H1 (cell line): ENCODE data around the gene MAML1. TPM values are rescaled to one million over a fixed set of nuclear protein-coding genes. Genes with fewer than 3 reads are reported as not detected.

Experiments used
- CTCF ChIA-PET: fragments of 300-600 bp; sonication (Branson Sonifier 250); formaldehyde crosslinking; loops from one replicate; lab custom pipeline; 2021; ENCODE audit not compliant: partially characterized antibody; lab: Charles Lee
- POLR2A ChIA-PET: fragments of 300-600 bp; sonication (Branson Sonifier 250); formaldehyde crosslinking; loops from one replicate; lab custom pipeline; 2021; ENCODE audit warnings: inconsistent platforms; ENCODE audit not compliant: partially characterized antibody; lab: Charles Lee
- DNase-seq, 2 experiments: peaks; one replicate each; pipeline versions ENCODE4 v3.0.0 to v3.0.0-alpha.2; 2010 to 2022; ENCODE audit warnings: low spot score in 2 of 2, low read depth in 1 of 2, mixed read lengths in 1 of 2
- FAIRE-seq: peaks from 2 replicates; lab custom pipeline; 2011; peaks lifted over from hg19 to GRCh38; lab: Jason Lieb, UNC
- H2AFZ ChIP-seq: 2 replicates; pipeline ENCODE4 v1.8.1; 2012; ENCODE audit warnings: low read length, inconsistent platforms
- H2AK5ac ChIP-seq: 2 replicates; pipeline ENCODE4 v1.6.1; 2013; ENCODE audit warnings: low read depth, low read length
- H2BK120ac ChIP-seq: replicated peaks from 2 replicates; pipeline ENCODE3; 2013; ENCODE audit warnings: low read depth, low read length, inconsistent platforms
- H2BK12ac ChIP-seq: 2 replicates; pipeline ENCODE4 v1.6.1; 2013; ENCODE audit warnings: low read depth, low read length
- H2BK15ac ChIP-seq: 2 replicates; pipeline ENCODE4 v1.6.1; 2013; ENCODE audit warnings: low read length
- H2BK20ac ChIP-seq: 2 replicates; pipeline ENCODE4 v1.6.1; 2013; ENCODE audit warnings: low read length
- H2BK5ac ChIP-seq: 2 replicates; pipeline ENCODE4 v1.6.1; 2013; ENCODE audit warnings: low read depth, low read length
- H3K14ac ChIP-seq: 2 replicates; pipeline ENCODE4 v1.6.1; 2013; ENCODE audit warnings: inconsistent platforms; ENCODE audit not compliant: insufficient read length
- H3K18ac ChIP-seq: 2 replicates; pipeline ENCODE4 v1.6.1; 2013; ENCODE audit warnings: low read length; ENCODE audit errors: extremely low read depth
- H3K23ac ChIP-seq: 2 replicates; pipeline ENCODE4 v1.6.1; 2013; ENCODE audit warnings: inconsistent platforms; ENCODE audit not compliant: insufficient read length
- H3K23me2 ChIP-seq: 2 replicates; pipeline ENCODE4 v1.6.1; 2013; ENCODE audit warnings: low read depth, low read length
- H3K27ac ChIP-seq: 2 replicates; pipeline ENCODE4 v1.6.1; 2011; ENCODE audit warnings: low read depth, low read length, inconsistent platforms
- H3K27me3 ChIP-seq, 4 experiments: replicated peaks in 1 of 4; 1 replicate in 1 of 4; 2 replicates in 3 of 4; pipeline versions ENCODE4 v1.6.1 to v1.8.1; 2011 to 2013; ENCODE audit warnings: low read length in 3 of 4, mild to moderate bottlenecking in 3 of 4, inconsistent platforms in 2 of 4, mixed read lengths in 2 of 4, moderate library complexity in 1 of 4; ENCODE audit not compliant: control insufficient read depth in 3 of 4, insufficient read depth in 3 of 4; ENCODE audit errors: extremely low read depth in 1 of 4
- H3K36me3 ChIP-seq, 4 experiments: 2 replicates each; pipeline versions ENCODE4 v1.6.1 to v1.8.1; 2011 to 2013; ENCODE audit warnings: mild to moderate bottlenecking in 4 of 4, low read length in 3 of 4, moderate library complexity in 2 of 4, control low read depth in 1 of 4, inconsistent platforms in 1 of 4; ENCODE audit not compliant: insufficient read depth in 4 of 4, control insufficient read depth in 2 of 4
- H3K4ac ChIP-seq: replicated peaks from 2 replicates; pipeline ENCODE3; 2013; ENCODE audit warnings: low read length, low read depth, mixed read lengths, inconsistent platforms; ENCODE audit not compliant: insufficient read length
- H3K4me1 ChIP-seq, 4 experiments: replicated peaks in 1 of 4; 1 replicate in 1 of 4; 2 replicates in 3 of 4; pipeline versions ENCODE4 v1.6.1 to v1.8.1; 2011 to 2013; ENCODE audit warnings: low read length in 3 of 4, inconsistent platforms in 2 of 4, mixed read lengths in 1 of 4; ENCODE audit not compliant: insufficient read depth in 4 of 4, control insufficient read depth in 3 of 4
- H3K4me2 ChIP-seq, 2 experiments: 2 replicates each; pipeline versions ENCODE4 v1.6.1 to v1.8.1; 2011 to 2013; ENCODE audit warnings: low read depth in 2 of 2, low read length in 2 of 2, control low read depth in 1 of 2, inconsistent platforms in 1 of 2, mild to moderate bottlenecking in 1 of 2; ENCODE audit not compliant: insufficient read depth in 1 of 2
- H3K4me3 ChIP-seq, 4 experiments: fragments of 200-600, 300-600 bp in 1 of 4; sonication (generic), shearing (Covaris generic), sonication (Bioruptor Twin) in 1 of 4; 2 replicates each; pipeline versions ENCODE4 v1.5.1 to v1.8.1; 2011 to 2016; ENCODE audit warnings: low read length in 4 of 4, low read depth in 3 of 4, control low read depth in 2 of 4, inconsistent platforms in 2 of 4, mild to moderate bottlenecking in 2 of 4, mixed read lengths in 1 of 4, moderate library complexity in 1 of 4; ENCODE audit not compliant: insufficient read depth in 2 of 4; ENCODE audit errors: extremely low read depth in 1 of 4
- H3K56ac ChIP-seq: replicated peaks from 2 replicates; pipeline ENCODE3; 2013; ENCODE audit warnings: low read depth, mild to moderate bottlenecking, mixed read lengths, low read length, inconsistent platforms; ENCODE audit not compliant: insufficient read length
- H3K79me1 ChIP-seq: 2 replicates; pipeline ENCODE4 v1.6.1; 2013; ENCODE audit warnings: low read depth, low read length, control low read depth
- H3K79me2 ChIP-seq, 2 experiments: 2 replicates each; pipeline versions ENCODE4 v1.6.1 to v1.8.1; 2012 to 2013; ENCODE audit warnings: low read length in 2 of 2, mild to moderate bottlenecking in 2 of 2, inconsistent platforms in 1 of 2; ENCODE audit not compliant: insufficient read depth in 2 of 2, control insufficient read depth in 1 of 2
- H3K9ac ChIP-seq, 4 experiments: replicated peaks in 1 of 4; 1 replicate in 1 of 4; 2 replicates in 3 of 4; pipeline versions ENCODE4 v1.6.1 to v1.8.1; 2011 to 2013; ENCODE audit warnings: low read depth in 3 of 4, low read length in 3 of 4, control low read depth in 2 of 4, mild to moderate bottlenecking in 2 of 4, moderate library complexity in 2 of 4, inconsistent platforms in 1 of 4; ENCODE audit errors: extremely low read depth in 1 of 4
- H3K9me3 ChIP-seq, 2 experiments: 2 replicates each; pipeline versions ENCODE4 v1.6.1 to v1.8.1; 2012 to 2013; ENCODE audit warnings: mild to moderate bottlenecking in 2 of 2, moderate library complexity in 2 of 2, control low read depth in 1 of 2, inconsistent platforms in 1 of 2, low read depth in 1 of 2, low read length in 1 of 2, mixed read lengths in 1 of 2; ENCODE audit not compliant: insufficient read depth in 2 of 2
- H4K20me1 ChIP-seq, 2 experiments: replicated peaks in 1 of 2; 2 replicates each; pipeline versions ENCODE3 to v1.8.1; 2011 to 2013; ENCODE audit warnings: inconsistent platforms in 2 of 2, low read length in 2 of 2, mild to moderate bottlenecking in 1 of 2; ENCODE audit not compliant: insufficient read depth in 2 of 2, control insufficient read depth in 1 of 2
- H4K5ac ChIP-seq: 2 replicates; pipeline ENCODE4 v1.6.1; 2013; ENCODE audit warnings: low read length, low read depth, mixed read lengths, inconsistent platforms; ENCODE audit not compliant: insufficient read length
- H4K8ac ChIP-seq: 2 replicates; pipeline ENCODE4 v1.8.0; 2013; ENCODE audit warnings: mild to moderate bottlenecking, moderate library complexity, low read length, inconsistent platforms; ENCODE audit not compliant: insufficient read depth; ENCODE audit errors: extremely low read depth
- H4K91ac ChIP-seq: replicated peaks from 2 replicates; pipeline ENCODE3; 2013; ENCODE audit warnings: low read length, mixed read lengths, inconsistent platforms; ENCODE audit not compliant: insufficient read length
- ASH2L ChIP-seq: fragments of 200-600, 300-600 bp; sonication (generic); IDR thresholded peaks from one replicate; pipeline ENCODE4 v1.7.1; 2017; ENCODE audit warnings: low read length
- EZH2 ChIP-seq: fragments of 200-600 bp; sonication (generic); IDR thresholded peaks from 2 replicates; pipeline ENCODE4 v1.7.1; 2012; ENCODE audit warnings: low read depth, mild to moderate bottlenecking, moderate library complexity, low read length, inconsistent platforms; ENCODE audit not compliant: severe bottlenecking
- POLR2AphosphoS5 ChIP-seq: IDR thresholded peaks from 2 replicates; pipeline ENCODE4 v1.6.1; 2011; ENCODE audit warnings: low read depth, low read length
- SP2 ChIP-seq: IDR thresholded peaks from 2 replicates; pipeline ENCODE4 v1.6.1; 2012; ENCODE audit warnings: mild to moderate bottlenecking, low read length, inconsistent platforms
- TAF1 ChIP-seq: IDR thresholded peaks from 2 replicates; pipeline ENCODE4 v1.6.1; 2011; ENCODE audit warnings: mild to moderate bottlenecking, low read depth, low read length
- TEAD4 ChIP-seq: IDR thresholded peaks from 2 replicates; pipeline ENCODE4 v1.6.1; 2012; ENCODE audit warnings: low read depth, low read length, inconsistent platforms, mixed read lengths
- ZNF274 ChIP-seq: IDR thresholded peaks from 2 replicates; pipeline ENCODE4 v1.7.0; 2012; ENCODE audit warnings: low read length, borderline replicate concordance; ENCODE audit errors: extremely low read depth
- WGBS, 2 experiments: shearing (Covaris generic) in 1 of 2; methylation state at CpG; one replicate each; pipeline versions ENCODE4 v1.1.6 to v1.1.7; 2013 to 2015; ENCODE audit warnings: low lambda C conversion rate in 2 of 2, mixed read lengths in 2 of 2, inconsistent platforms in 1 of 2, low coverage in 1 of 2, missing lambda C conversion rate in 1 of 2; ENCODE audit not compliant: insufficient replicate concordance in 2 of 2, insufficient coverage in 1 of 2, insufficient read length in 1 of 2; ENCODE audit errors: extremely low coverage in 1 of 2, missing lambda C conversion rate in 1 of 2; 5-methylcytosine and 5-hydroxymethylcytosine counted together
- polyA plus RNA-seq, 7 experiments: library from polyadenylated mRNA; depleted of rRNA in 3 of 7; stranded (reverse) in 5 of 7; unstranded in 2 of 7; fragments of >200 nt in 5 of 7; fragments of 200-250 nt in 2 of 7; gene quantifications; 1 replicate in 5 of 7; 2 replicates in 1 of 7; 4 replicates in 1 of 7; pipeline versions ENCODE4 v1.2.1 to v1.2.3, GENCODE V29; 2011 to 2013; ENCODE audit warnings: missing spikeins in 2 of 7, mixed read lengths in 2 of 7
- total RNA-seq: library from RNA; stranded (reverse); fragmentation: NEBNext Ultra II Directional; extraction: Animal tissue kit (Norgen Biotek cat#: 25700); gene quantifications from 2 replicates; pipeline ENCODE4 v1.2.1, GENCODE V29; 2021

Gene MAML1
- total and polyA plus RNA-seq, 2 of the 8 experiments (the other 6 are each of a cell fraction or from before 2014, with no cell fraction given), result 17.1 to 41.9 TPM

- H2BK15ac ChIP-seq, result no peak overlapping the region
- TF ChIP-seq ASH2L (no peak), TAF1 (no peak), ZNF274 (no peak), TEAD4 (no peak), EZH2 (no peak), SP2 (no peak), POLR2AphosphoS5 (no peak)
These were observed 54.2 kb downstream of the MAML1 start for GRCh38 chr5:179786861-179787260.

More at GRCh38 chr5:179786861-179787260, 54.2 kb downstream of the MAML1 start:
- Histone ChIP-seq H2AK5ac (no peak overlapping the region), H3K79me1 (no peaks in the 10 kb centered on the region; the same call in 1 of the 2 replicates), H3K23me2 (no peaks in the 10 kb centered on the region), H3K36me3 (no peaks in the 10 kb centered on the region), H4K5ac (no peak overlapping the region), H3K4me3 (no peak overlapping the region), H4K8ac (no peak overlapping the region), H4K20me1 (no peaks in the 10 kb centered on the region), H3K4me1 (no peaks in the 10 kb centered on the region), H3K9ac (no peak overlapping the region), H3K14ac (no peak overlapping the region), H3K27ac (no peak overlapping the region), H3K27me3 (no peaks in the 10 kb centered on the region), H2BK5ac (no peak overlapping the region), H3K79me2 (no peaks in the 10 kb centered on the region), H3K9me3 (no peaks in the 10 kb centered on the region), H3K56ac (no peak overlapping the region), H2BK120ac (no peak overlapping the region), H3K23ac (no peak overlapping the region), H4K91ac (no peak overlapping the region), H3K18ac (no peak overlapping the region), H2BK20ac (no peak overlapping the region), H3K4ac (no peak overlapping the region), H2AFZ (no peak overlapping the region), H3K4me2 (no peak overlapping the region), H2BK12ac (no peak overlapping the region)
- POLR2A ChIA-PET, result interaction anchor here (0.8 to 0.9 kb wide), 2 partner anchors 11 to 163 kb away, joined by 3 read pairs; partner anchors contain the start of gene HNRNPH1
- 90% methylated on average over 12 of the region's 12 CpGs; no CpG with 5 or more reads in 1 of the 2 experiments for WGBS, 2 experiments
- no peak for FAIRE-seq
- DNase-seq, result no peak
- CTCF ChIA-PET, result interaction anchor here (0.7 to 2.2 kb wide), 4 partner anchors 10 to 93 kb away, joined by 3 to 6 read pairs (median 4); no protein-coding TSS in a partner anchor
